B cell (primary cell): Measurements from ENCODE around the gene PLEKHA7.

ENCODE experiments used
- EZH2 ChIP-seq: IDR thresholded peaks from 2 replicates; pipeline ENCODE4 v1.6.1; 2012; ENCODE audit warnings: borderline replicate concordance, low read depth, mild to moderate bottlenecking, moderate library complexity, low read length; ENCODE audit not compliant: insufficient read depth, poor library complexity, severe bottlenecking
- TF ChIP-seq, protein P1 (sequence below): fragments of 200-600 bp; IDR thresholded peaks from one replicate; pipeline ENCODE4 v1.8.0; 2022; ENCODE audit warnings: antibody characterized with exemption, mild to moderate bottlenecking

DNA sequence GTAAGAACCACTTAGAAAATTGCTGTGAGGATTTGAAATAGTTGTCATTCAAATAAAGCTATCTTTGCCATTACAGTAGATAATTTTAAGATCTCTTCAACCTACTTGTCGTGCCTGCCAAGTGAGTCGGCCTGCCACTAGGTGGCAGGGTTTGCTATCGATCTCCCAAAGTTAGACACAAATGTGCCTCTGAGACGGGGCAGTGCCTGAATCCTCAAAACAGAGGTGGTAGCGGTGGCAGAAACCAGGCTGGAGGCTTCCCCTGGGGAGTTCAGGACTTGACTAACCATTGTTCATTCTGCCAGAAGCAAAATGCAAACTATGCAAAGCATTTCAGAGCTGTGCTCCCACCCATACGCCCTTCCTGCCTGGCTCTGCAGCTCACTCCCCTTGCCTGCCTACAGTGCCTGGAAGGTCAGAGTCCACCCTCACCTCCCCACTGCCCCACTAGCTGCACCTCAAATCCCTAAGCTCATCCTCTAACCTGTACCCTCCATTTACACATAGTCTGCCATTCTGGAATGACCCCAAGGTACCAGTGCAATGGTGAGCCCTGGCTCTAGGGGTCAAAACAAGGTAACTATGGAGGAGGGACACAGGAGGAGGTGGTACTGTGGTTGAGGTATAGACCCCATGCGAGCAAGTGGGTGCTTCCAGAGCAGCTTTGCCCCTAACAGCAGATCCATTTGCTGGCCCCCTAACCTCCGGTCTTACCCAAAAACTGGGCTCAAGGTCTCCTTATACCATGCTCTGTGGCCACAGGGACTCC is 193.7 kb downstream of the PLEKHA7 start:
- TF ChIP-seq, protein P1, sequence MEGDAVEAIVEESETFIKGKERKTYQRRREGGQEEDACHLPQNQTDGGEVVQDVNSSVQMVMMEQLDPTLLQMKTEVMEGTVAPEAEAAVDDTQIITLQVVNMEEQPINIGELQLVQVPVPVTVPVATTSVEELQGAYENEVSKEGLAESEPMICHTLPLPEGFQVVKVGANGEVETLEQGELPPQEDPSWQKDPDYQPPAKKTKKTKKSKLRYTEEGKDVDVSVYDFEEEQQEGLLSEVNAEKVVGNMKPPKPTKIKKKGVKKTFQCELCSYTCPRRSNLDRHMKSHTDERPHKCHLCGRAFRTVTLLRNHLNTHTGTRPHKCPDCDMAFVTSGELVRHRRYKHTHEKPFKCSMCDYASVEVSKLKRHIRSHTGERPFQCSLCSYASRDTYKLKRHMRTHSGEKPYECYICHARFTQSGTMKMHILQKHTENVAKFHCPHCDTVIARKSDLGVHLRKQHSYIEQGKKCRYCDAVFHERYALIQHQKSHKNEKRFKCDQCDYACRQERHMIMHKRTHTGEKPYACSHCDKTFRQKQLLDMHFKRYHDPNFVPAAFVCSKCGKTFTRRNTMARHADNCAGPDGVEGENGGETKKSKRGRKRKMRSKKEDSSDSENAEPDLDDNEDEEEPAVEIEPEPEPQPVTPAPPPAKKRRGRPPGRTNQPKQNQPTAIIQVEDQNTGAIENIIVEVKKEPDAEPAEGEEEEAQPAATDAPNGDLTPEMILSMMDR: peak; percentile 96
- no peak for TF ChIP-seq EZH2
